ENCODE results near the gene NOXO1.

NOXO1 gene

GRCh38 chr16:1992704-1993317 is 11.5 kb upstream of the NOXO1 start:
- no peak for DNase-seq (ENCODE audit: low read depth, low spot score)
- peaks cover 32% of the 10 kb centered on the region for H3K36me3 ChIP-seq (ENCODE audit: insufficient read depth, insufficient read length, low read length)
- TF ChIP-seq YY1 (IDR thresholded peaks at IDR 0.05; ENCODE audit: insufficient read depth, insufficient read length) (no peak), SUZ12 (IDR thresholded peaks at IDR 0.05; ENCODE audit: extremely low read depth, insufficient read depth, insufficient read length) (no peak), ZNF274 (IDR thresholded peaks at IDR 0.05; ENCODE audit: low read depth, low read length) (no peak)
- H3K9me3 ChIP-seq (ENCODE audit: insufficient read depth, low read length), result no peaks in the 10 kb centered on the region
- peaks cover 28% of the 10 kb centered on the region for H3K27me3 ChIP-seq (ENCODE audit: insufficient read depth, insufficient read length)
- peak overlapping the region; percentile 85 for H3K4me3 ChIP-seq (ENCODE audit: insufficient read length, low read depth)
- H3K4me1 ChIP-seq (ENCODE audit: insufficient read depth, insufficient read length), result peaks cover 29% of the 10 kb centered on the region
- peak overlapping the region; percentile 91 for H3K9ac ChIP-seq (ENCODE audit: insufficient read length, low read depth)

- peak overlapping the region; percentile 85 for H3K4me3 ChIP-seq (ENCODE audit: insufficient read length, low read depth)
- H3K9me3 ChIP-seq (ENCODE audit: insufficient read depth, low read length), result no peaks in the 10 kb centered on the region
- DNase-seq (ENCODE audit: low read depth, low spot score), result peak; percentile 90
- H3K27me3 ChIP-seq (ENCODE audit: insufficient read depth, insufficient read length), result peaks cover 28% of the 10 kb centered on the region
- H3K4me1 ChIP-seq (ENCODE audit: insufficient read depth, insufficient read length), result peaks cover 29% of the 10 kb centered on the region
- no peak for TF ChIP-seq ZNF274 (IDR thresholded peaks at IDR 0.05; ENCODE audit: low read depth, low read length)
- TF ChIP-seq SUZ12 (IDR thresholded peaks at IDR 0.05; ENCODE audit: extremely low read depth, insufficient read depth, insufficient read length), result no peak
- TF ChIP-seq YY1 (IDR thresholded peaks at IDR 0.05; ENCODE audit: insufficient read depth, insufficient read length), result no peak
- peak overlapping the region; percentile 91 for H3K9ac ChIP-seq (ENCODE audit: insufficient read length, low read depth)
- H3K36me3 ChIP-seq (ENCODE audit: insufficient read depth, insufficient read length, low read length), result peaks cover 29% of the 10 kb centered on the region
Observed at GRCh38 chr16:1991948-1992703, 10.9 kb upstream of the NOXO1 start.

GRCh38 chr16:1991588-1991947 is 10.3 kb upstream of the NOXO1 start:
- H3K27me3 ChIP-seq (ENCODE audit: insufficient read depth, insufficient read length), result peaks cover 28% of the 10 kb centered on the region
- peaks cover 29% of the 10 kb centered on the region for H3K36me3 ChIP-seq (ENCODE audit: insufficient read depth, insufficient read length, low read length)
- no peak for DNase-seq (ENCODE audit: low read depth, low spot score)
- peak overlapping the region; percentile 69 for H3K9ac ChIP-seq (ENCODE audit: insufficient read length, low read depth)
- H3K9me3 ChIP-seq (ENCODE audit: insufficient read depth, low read length), result no peaks in the 10 kb centered on the region
- H3K4me1 ChIP-seq (ENCODE audit: insufficient read depth, insufficient read length), result peaks cover 33% of the 10 kb centered on the region
- TF ChIP-seq ZNF274 (IDR thresholded peaks at IDR 0.05; ENCODE audit: low read depth, low read length) (no peak), SUZ12 (IDR thresholded peaks at IDR 0.05; ENCODE audit: extremely low read depth, insufficient read depth, insufficient read length) (no peak), YY1 (IDR thresholded peaks at IDR 0.05; ENCODE audit: insufficient read depth, insufficient read length) (no peak)
- peak overlapping the region; percentile 31 for H3K4me3 ChIP-seq (ENCODE audit: insufficient read length, low read depth)

GRCh38 chr16:1991135-1991551 is 9.9 kb upstream of the NOXO1 start:
- peaks cover 36% of the 10 kb centered on the region for H3K4me1 ChIP-seq (ENCODE audit: insufficient read depth, insufficient read length)

GRCh38 chr16:1990351-1991134 is 9.3 kb upstream of the NOXO1 start:
- Histone ChIP-seq H3K4me3 (ENCODE audit: insufficient read length, low read depth) (peak overlapping the region; percentile 63), H3K9ac (ENCODE audit: insufficient read length, low read depth) (peak overlapping the region; percentile 89)
- DNase-seq (ENCODE audit: low read depth, low spot score), result no peak

More at GRCh38 chr16:1991135-1991551, 9.9 kb upstream of the NOXO1 start:
- peaks cover 30% of the 10 kb centered on the region for H3K36me3 ChIP-seq (ENCODE audit: insufficient read depth, insufficient read length, low read length)
- peaks cover 28% of the 10 kb centered on the region for H3K27me3 ChIP-seq (ENCODE audit: insufficient read depth, insufficient read length)
- TF ChIP-seq SUZ12 (IDR thresholded peaks at IDR 0.05; ENCODE audit: extremely low read depth, insufficient read depth, insufficient read length) (no peak), YY1 (IDR thresholded peaks at IDR 0.05; ENCODE audit: insufficient read depth, insufficient read length) (no peak), ZNF274 (IDR thresholded peaks at IDR 0.05; ENCODE audit: low read depth, low read length) (no peak)
- H3K4me3 ChIP-seq (ENCODE audit: insufficient read length, low read depth), result peak overlapping the region; percentile 63
- no peaks in the 10 kb centered on the region for H3K9me3 ChIP-seq (ENCODE audit: insufficient read depth, low read length)
- H3K9ac ChIP-seq (ENCODE audit: insufficient read length, low read depth), result peak overlapping the region; percentile 89
- DNase-seq (ENCODE audit: low read depth, low spot score), result no peak

GRCh38 chr16:1990101-1990350 is 8.8 kb upstream of the NOXO1 start:
- DNase-seq (ENCODE audit: low read depth, low spot score), result no peak
- H3K4me3 ChIP-seq (ENCODE audit: insufficient read length, low read depth), result peak overlapping the region; percentile 49

More at GRCh38 chr16:1990351-1991134, 9.3 kb upstream of the NOXO1 start:
- H3K27me3 ChIP-seq (ENCODE audit: insufficient read depth, insufficient read length), result peaks cover 28% of the 10 kb centered on the region
- no peaks in the 10 kb centered on the region for H3K9me3 ChIP-seq (ENCODE audit: insufficient read depth, low read length)
- H3K4me1 ChIP-seq (ENCODE audit: insufficient read depth, insufficient read length), result peaks cover 42% of the 10 kb centered on the region
- TF ChIP-seq ZNF274 (IDR thresholded peaks at IDR 0.05; ENCODE audit: low read depth, low read length) (no peak), YY1 (IDR thresholded peaks at IDR 0.05; ENCODE audit: insufficient read depth, insufficient read length) (no peak), SUZ12 (IDR thresholded peaks at IDR 0.05; ENCODE audit: extremely low read depth, insufficient read depth, insufficient read length) (no peak)
- H3K36me3 ChIP-seq (ENCODE audit: insufficient read depth, insufficient read length, low read length), result peaks cover 31% of the 10 kb centered on the region

More at GRCh38 chr16:1990101-1990350, 8.8 kb upstream of the NOXO1 start:
- peaks cover 45% of the 10 kb centered on the region for H3K4me1 ChIP-seq (ENCODE audit: insufficient read depth, insufficient read length)
- TF ChIP-seq ZNF274 (IDR thresholded peaks at IDR 0.05; ENCODE audit: low read depth, low read length), result no peak
- no peaks in the 10 kb centered on the region for H3K9me3 ChIP-seq (ENCODE audit: insufficient read depth, low read length)
- H3K9ac ChIP-seq (ENCODE audit: insufficient read length, low read depth), result peak overlapping the region; percentile 58
- peaks cover 31% of the 10 kb centered on the region for H3K36me3 ChIP-seq (ENCODE audit: insufficient read depth, insufficient read length, low read length)
- H3K27me3 ChIP-seq (ENCODE audit: insufficient read depth, insufficient read length), result peaks cover 28% of the 10 kb centered on the region

All from NT2/D1 (cell line).